ENCODE data around the gene LIMK2. TPM values are rescaled to one million over a fixed set of nuclear protein-coding genes. Genes with fewer than 3 reads are reported as not detected.

Gene LIMK2
- total RNA-seq, 1 donor from 2014 or later = 61.2 TPM

DNA sequence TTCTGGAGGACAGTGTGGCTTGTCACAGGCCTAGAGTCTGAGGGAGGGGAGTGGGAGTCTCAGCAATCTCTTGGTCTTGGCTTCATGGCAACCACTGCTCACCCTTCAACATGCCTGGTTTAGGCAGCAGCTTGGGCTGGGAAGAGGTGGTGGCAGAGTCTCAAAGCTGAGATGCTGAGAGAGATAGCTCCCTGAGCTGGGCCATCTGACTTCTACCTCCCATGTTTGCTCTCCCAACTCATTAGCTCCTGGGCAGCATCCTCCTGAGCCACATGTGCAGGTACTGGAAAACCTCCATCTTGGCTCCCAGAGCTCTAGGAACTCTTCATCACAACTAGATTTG lies 67.2 kb downstream of the LIMK2 start:
- H3K36me3 ChIP-seq = peaks cover 93% of the 10 kb centered on the region

GRCh38 chr22:31279821-31280505 lies 67.9 kb downstream of the LIMK2 start:
- Histone ChIP-seq H3K9me3 (no peaks in the 10 kb centered on the region), H3K4me3 (no peak overlapping the region), H3K27me3 (ENCODE audit: low read depth) (no peaks in the 10 kb centered on the region), H3K4me1 (peaks cover 24% of the 10 kb centered on the region), H3K27ac (no peak overlapping the region), H3K36me3 (peaks cover 93% of the 10 kb centered on the region)
- intact Hi-C loops (cut with DNase I) = no loop called here
- ATAC-seq = no peak
- no peak for DNase-seq
- TF ChIP-seq, protein P1, sequence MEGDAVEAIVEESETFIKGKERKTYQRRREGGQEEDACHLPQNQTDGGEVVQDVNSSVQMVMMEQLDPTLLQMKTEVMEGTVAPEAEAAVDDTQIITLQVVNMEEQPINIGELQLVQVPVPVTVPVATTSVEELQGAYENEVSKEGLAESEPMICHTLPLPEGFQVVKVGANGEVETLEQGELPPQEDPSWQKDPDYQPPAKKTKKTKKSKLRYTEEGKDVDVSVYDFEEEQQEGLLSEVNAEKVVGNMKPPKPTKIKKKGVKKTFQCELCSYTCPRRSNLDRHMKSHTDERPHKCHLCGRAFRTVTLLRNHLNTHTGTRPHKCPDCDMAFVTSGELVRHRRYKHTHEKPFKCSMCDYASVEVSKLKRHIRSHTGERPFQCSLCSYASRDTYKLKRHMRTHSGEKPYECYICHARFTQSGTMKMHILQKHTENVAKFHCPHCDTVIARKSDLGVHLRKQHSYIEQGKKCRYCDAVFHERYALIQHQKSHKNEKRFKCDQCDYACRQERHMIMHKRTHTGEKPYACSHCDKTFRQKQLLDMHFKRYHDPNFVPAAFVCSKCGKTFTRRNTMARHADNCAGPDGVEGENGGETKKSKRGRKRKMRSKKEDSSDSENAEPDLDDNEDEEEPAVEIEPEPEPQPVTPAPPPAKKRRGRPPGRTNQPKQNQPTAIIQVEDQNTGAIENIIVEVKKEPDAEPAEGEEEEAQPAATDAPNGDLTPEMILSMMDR (IDR thresholded peaks at IDR 0.05) = no peak

More for the DNA sequence above, 67.2 kb downstream of the LIMK2 start:
- Histone ChIP-seq H3K27me3 (ENCODE audit: low read depth) (no peaks in the 10 kb centered on the region), H3K27ac (peak overlapping the region; percentile 46), H3K4me3 (no peak overlapping the region), H3K9me3 (no peaks in the 10 kb centered on the region), H3K4me1 (peaks cover 21% of the 10 kb centered on the region)
- ATAC-seq = no peak
- TF ChIP-seq, protein P1 (IDR thresholded peaks at IDR 0.05) = no peak
- intact Hi-C loops (cut with DNase I) = no loop called here
- no peak for DNase-seq

DNA sequence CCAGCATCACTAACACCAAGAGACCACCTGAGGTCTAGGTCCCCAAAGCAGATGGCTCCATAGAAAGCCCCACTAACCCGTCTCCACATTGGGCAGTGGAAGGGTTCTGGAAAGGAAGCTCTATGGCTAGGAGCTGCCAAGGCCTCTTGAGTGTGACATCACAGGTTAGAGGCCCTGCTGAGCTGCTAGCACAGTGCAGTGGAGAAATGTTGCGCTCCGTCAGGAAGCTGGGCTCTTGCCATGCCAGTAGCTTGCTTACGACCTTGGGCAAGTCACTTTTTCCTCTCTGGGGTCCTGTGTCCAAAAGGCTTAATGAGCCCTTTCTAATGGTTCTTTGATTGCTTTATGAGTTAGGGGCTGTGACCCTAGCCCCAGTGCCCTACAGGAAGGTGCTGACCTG lies 69.6 kb downstream of the LIMK2 start:
- Histone ChIP-seq H3K27ac (no peak overlapping the region), H3K36me3 (peaks cover 98% of the 10 kb centered on the region), H3K9me3 (no peaks in the 10 kb centered on the region), H3K4me3 (no peak overlapping the region), H3K27me3 (ENCODE audit: low read depth) (no peaks in the 10 kb centered on the region), H3K4me1 (peaks cover 41% of the 10 kb centered on the region)
- intact Hi-C loops (cut with DNase I) = no loop called here
- no peak for ATAC-seq
- DNase-seq = no peak
- TF ChIP-seq, protein P1 (IDR thresholded peaks at IDR 0.05) = no peak

DNA sequence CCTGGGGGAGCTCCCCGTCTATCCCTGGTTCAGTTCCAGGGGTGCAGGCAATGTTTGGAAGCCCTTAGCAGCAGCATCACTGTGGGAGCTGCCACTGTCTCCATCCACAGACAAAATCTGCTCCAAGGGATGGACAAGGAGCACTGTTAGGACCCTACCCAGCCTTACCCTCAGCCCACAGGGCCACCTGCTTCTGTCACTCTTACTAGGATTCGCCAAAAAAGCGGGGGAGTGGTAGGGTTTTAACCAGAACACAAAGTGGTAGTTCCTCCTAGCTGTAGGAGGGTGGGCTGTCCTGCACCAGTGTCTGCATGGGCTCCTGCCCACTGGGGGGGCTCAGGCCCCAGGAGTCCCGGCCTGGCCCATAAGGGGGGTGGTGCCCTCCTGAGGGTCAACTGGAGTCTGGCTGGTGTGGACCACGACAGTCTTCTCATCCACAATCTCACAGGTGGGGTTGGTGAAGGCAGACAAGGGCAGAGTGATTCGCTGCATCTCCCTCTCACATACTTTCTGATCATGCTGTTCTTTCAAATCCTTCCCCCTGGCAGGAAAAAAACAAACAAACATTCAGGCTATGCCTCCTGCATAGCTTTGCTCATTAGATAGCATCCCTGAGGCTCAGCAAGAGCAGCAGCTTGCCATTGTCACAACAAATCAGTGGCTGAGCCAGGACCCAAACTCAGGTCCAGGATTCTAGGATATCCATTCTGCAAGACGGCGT lies 70.8 kb downstream of the LIMK2 start:
- Histone ChIP-seq H3K9me3 (no peaks in the 10 kb centered on the region), H3K27me3 (ENCODE audit: low read depth) (no peaks in the 10 kb centered on the region), H3K4me3 (no peak overlapping the region), H3K27ac (no peak overlapping the region), H3K36me3 (peaks cover 100% of the 10 kb centered on the region), H3K4me1 (peaks cover 49% of the 10 kb centered on the region)
- intact Hi-C loops (cut with DNase I) = no loop called here
- TF ChIP-seq, protein P1 (IDR thresholded peaks at IDR 0.05) = no peak
- DNase-seq = no peak
- ATAC-seq = no peak

- H3K27ac ChIP-seq = peak overlapping the region; percentile 54
- no peaks in the 10 kb centered on the region for H3K9me3 ChIP-seq
- H3K4me3 ChIP-seq = no peak overlapping the region
- no peak for ATAC-seq
- peaks cover 53% of the 10 kb centered on the region for H3K4me1 ChIP-seq
- TF ChIP-seq, protein P1 (IDR thresholded peaks at IDR 0.05) = no peak
- DNase-seq = no peak
- H3K36me3 ChIP-seq = peaks cover 98% of the 10 kb centered on the region
- intact Hi-C loops (cut with DNase I) = no loop called here
- H3K27me3 ChIP-seq (ENCODE audit: low read depth) = no peaks in the 10 kb centered on the region
Measured at GRCh38 chr22:31284281-31285155, 72.4 kb downstream of the LIMK2 start.

All from lower lobe of right lung (tissue), 2 donors.